ENCODE data around the gene EZH2. TPM values are rescaled to one million over a fixed set of nuclear protein-coding genes. Genes with fewer than 3 reads are reported as not detected.

EZH2 gene
- total RNA-seq, 2 experiments from 2014 or later = 112 to 114 TPM

DNA sequence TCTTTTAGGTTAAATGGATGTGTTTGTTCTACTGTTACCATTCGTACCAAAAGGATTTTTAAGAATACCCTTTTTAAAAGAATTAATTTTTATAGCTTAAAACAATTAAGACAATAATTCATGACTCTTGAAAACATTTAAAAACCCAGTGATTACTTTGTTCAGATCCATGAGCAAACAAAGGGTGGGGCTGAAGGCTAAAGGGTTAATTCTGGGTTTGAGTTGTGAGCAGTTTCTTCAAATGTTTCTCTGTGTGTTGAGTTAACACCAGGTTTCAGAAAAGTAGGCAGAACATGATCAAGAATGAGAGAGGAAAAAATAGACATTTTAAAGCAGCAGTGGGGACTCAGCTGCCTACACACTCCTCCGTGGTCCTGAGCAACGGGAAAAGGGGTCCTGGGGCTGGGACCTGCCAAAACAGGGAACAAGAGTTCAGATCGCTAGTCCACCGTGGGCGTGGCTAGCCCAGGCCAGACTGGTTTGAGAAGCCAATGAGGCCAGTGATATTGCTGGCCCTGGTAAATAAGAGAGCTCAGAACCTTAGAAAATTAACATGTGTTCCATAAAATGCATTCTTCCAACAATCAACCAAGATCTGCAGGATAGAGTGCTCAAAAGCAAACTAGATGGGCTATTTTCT, 14.9 kb upstream of the EZH2 start:
- no peaks in the 10 kb centered on the region for H3K9me3 Mint-ChIP-seq
- ATAC-seq (no peak), DNase-seq (no peak)
- TF ChIP-seq CTCF (IDR thresholded peaks at IDR 0.05) = no peak
- H3K4me1 Mint-ChIP-seq (ENCODE audit: low read depth) = peaks cover 16% of the 10 kb centered on the region
- H3K36me3 Mint-ChIP-seq (ENCODE audit: low read depth) = no peaks in the 10 kb centered on the region
- ChIA-PET POLR2A (interaction anchor here (0.7 to 1.0 kb wide), 4 partner anchors 13 to 46 kb away, joined by 3 read pairs; no protein-coding TSS in a partner anchor), CTCF (interaction anchor here (1.3 kb wide), 1 partner anchor 9 kb away, joined by 3 read pairs; no protein-coding TSS in a partner anchor)
- H3K4me3 Mint-ChIP-seq = no peak overlapping the region
- intact Hi-C loops (cut with micrococcal nuclease) = no loop called here
- no peak overlapping the region for H3K27ac Mint-ChIP-seq
- H3K27me3 Mint-ChIP-seq = no peaks in the 10 kb centered on the region

DNA sequence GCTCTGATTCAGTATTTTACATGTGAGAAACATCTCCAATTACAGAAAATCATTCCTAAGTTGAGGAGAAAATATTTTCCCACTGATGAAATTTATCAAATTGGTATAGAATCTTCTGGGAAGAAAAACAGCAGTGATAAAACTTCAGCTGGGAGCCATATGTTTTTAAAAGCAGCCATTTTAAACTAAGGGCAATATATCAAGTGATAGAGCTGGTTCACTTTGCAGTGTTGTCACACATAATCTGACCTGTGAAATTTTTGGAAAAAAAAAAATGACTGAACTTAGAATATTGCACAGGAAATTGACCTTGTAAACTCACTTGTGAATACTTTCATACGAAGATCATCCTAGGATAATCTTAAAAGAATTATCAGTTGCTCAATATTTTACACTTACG, 10.5 kb upstream of the EZH2 start:
- H3K36me3 Mint-ChIP-seq (ENCODE audit: low read depth) = no peaks in the 10 kb centered on the region
- POLR2A ChIA-PET = interaction anchor here (0.9 to 3.0 kb wide), 3 partner anchors 10 to 52 kb away, joined by 3 to 14 read pairs (median 3); partner anchors contain the start of gene EZH2
- H3K9me3 Mint-ChIP-seq = no peaks in the 10 kb centered on the region
- ATAC-seq = no peak
- DNase-seq = no peak
- no peak overlapping the region for H3K27ac Mint-ChIP-seq
- H3K4me3 Mint-ChIP-seq = no peak overlapping the region
- peaks cover 15% of the 10 kb centered on the region for H3K4me1 Mint-ChIP-seq (ENCODE audit: low read depth)
- intact Hi-C loops (cut with micrococcal nuclease) = no loop called here
- no peak for TF ChIP-seq CTCF (IDR thresholded peaks at IDR 0.05)
- CTCF ChIA-PET = no interaction called here
- H3K27me3 Mint-ChIP-seq = no peaks in the 10 kb centered on the region

DNA sequence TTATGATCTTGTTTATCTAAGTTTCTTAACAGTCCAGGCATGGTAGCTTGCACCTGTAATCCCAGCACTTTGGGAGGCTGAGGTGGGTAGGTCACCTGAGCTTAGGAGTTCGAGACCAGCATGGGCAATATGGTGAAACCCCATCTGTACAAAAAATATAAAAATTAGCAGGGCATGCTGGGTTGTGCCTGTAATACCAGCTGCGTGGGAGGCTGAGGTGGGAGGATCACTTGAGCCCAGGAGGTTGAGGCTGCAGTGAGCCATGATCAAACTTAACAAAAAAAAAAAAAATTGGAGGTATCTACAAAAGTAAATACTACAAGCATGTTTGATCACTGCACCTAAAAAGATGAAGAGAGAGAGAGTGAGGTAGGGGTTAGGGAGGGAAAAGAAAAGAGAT, 9.0 kb upstream of the EZH2 start:
- ChIA-PET POLR2A (interaction anchor here (0.6 to 1.6 kb wide), 4 partner anchors 10 to 730 kb away, joined by 3 to 6 read pairs (median 4); no protein-coding TSS in a partner anchor), CTCF (interaction anchor here (1.0 kb wide), 2 partner anchors 27 to 317 kb away, joined by 3 read pairs; no protein-coding TSS in a partner anchor)
- Mint-ChIP-seq H3K27me3 (no peaks in the 10 kb centered on the region), H3K4me1 (ENCODE audit: low read depth) (peaks cover 12% of the 10 kb centered on the region), H3K27ac (no peak overlapping the region), H3K9me3 (no peaks in the 10 kb centered on the region), H3K4me3 (no peak overlapping the region), H3K36me3 (ENCODE audit: low read depth) (peaks cover 4% of the 10 kb centered on the region)
- DNase-seq (no peak), ATAC-seq (no peak)
- intact Hi-C loops (cut with micrococcal nuclease) = no loop called here
- TF ChIP-seq CTCF (IDR thresholded peaks at IDR 0.05) = no peak

- H3K4me1 Mint-ChIP-seq (ENCODE audit: low read depth) = peaks cover 20% of the 10 kb centered on the region
- ATAC-seq (no peak), DNase-seq (no peak)
- H3K27ac Mint-ChIP-seq = no peak overlapping the region
- peaks cover 18% of the 10 kb centered on the region for H3K36me3 Mint-ChIP-seq (ENCODE audit: low read depth)
- no peaks in the 10 kb centered on the region for H3K9me3 Mint-ChIP-seq
- no peak overlapping the region for H3K4me3 Mint-ChIP-seq
- no peaks in the 10 kb centered on the region for H3K27me3 Mint-ChIP-seq
- TF ChIP-seq CTCF (IDR thresholded peaks at IDR 0.05) = no peak
- intact Hi-C loops (cut with micrococcal nuclease) = no loop called here
- CTCF ChIA-PET = interaction anchor here (1.1 to 1.6 kb wide), 3 partner anchors 15 to 51 kb away, joined by 3 to 5 read pairs (median 5); no protein-coding TSS in a partner anchor
- POLR2A ChIA-PET = interaction anchor here (0.8 to 3.2 kb wide), 7 partner anchors 14 to 190 kb away, joined by 3 to 9 read pairs (median 3); partner anchors contain the start of gene CUL1
These were observed 4.2 kb upstream of the EZH2 start for GRCh38 chr7:148888300-148888699.

DNA sequence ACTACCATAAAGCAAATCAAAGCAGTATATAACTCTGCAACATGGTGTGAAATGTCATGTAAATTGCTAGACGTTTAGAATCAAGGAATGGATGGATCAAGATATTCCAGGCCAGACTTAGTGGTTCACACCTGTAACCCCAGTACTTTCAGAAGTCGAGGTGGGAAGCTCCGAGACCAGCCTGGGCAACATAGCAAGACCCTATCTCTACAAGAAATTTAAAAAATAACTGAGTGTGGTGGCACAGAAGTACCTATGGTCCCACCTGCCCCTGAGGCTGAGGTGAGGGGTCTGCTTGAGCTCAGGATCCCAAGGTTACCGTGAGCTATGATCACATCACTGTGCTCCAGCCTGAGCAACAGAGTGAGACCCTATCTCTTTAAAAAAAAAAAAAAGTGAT, 2.8 kb upstream of the EZH2 start:
- POLR2A ChIA-PET = interaction anchor here (0.7 to 5.5 kb wide), 5 partner anchors 12 to 55 kb away, joined by 3 to 80 read pairs (median 4); no protein-coding TSS in a partner anchor
- CTCF ChIA-PET = interaction anchor here (1.2 to 2.1 kb wide), 4 partner anchors 17 to 80 kb away, joined by 4 to 8 read pairs (median 5); no protein-coding TSS in a partner anchor
- Mint-ChIP-seq H3K27ac (no peak overlapping the region), H3K36me3 (ENCODE audit: low read depth) (peaks cover 25% of the 10 kb centered on the region), H3K4me1 (ENCODE audit: low read depth) (peaks cover 18% of the 10 kb centered on the region), H3K4me3 (peak overlapping the region; percentile 56), H3K9me3 (no peaks in the 10 kb centered on the region), H3K27me3 (no peaks in the 10 kb centered on the region)
- DNase-seq (no peak), ATAC-seq (no peak)
- intact Hi-C loops (cut with micrococcal nuclease) = no loop called here
- no peak for TF ChIP-seq CTCF (IDR thresholded peaks at IDR 0.05)
